Aorta (tissue), 5 donors: ENCODE results near the gene RAG1. TPM values are rescaled to one million over a fixed set of nuclear protein-coding genes. Genes with fewer than 3 reads are reported as not detected.
"Not testable (repeated sequence)": the region's sequence is repeated elsewhere in the genome, so short reads cannot be mapped to it uniquely, and the experiment has no call there.

ENCODE experiments used
- ATAC-seq: fragments of 200-7000 bp; cut with Tn5 transposase; one replicate; pipeline ENCODE4 v1.9.1; 2022; ENCODE audit warnings: moderate library complexity; ENCODE audit not compliant: low FRiP score
- DNase-seq, 2 donors: peaks; one replicate each; pipeline ENCODE4 v3.0.0-alpha.2; 2020
- H3K27ac ChIP-seq, 2 donors: one replicate each; pipeline ENCODE4 v1.5.1; 2013; ENCODE audit warnings: low read length in 2 of 2, mild to moderate bottlenecking in 2 of 2, moderate library complexity in 2 of 2, control low read depth in 1 of 2, inconsistent platforms in 1 of 2, low read depth in 1 of 2
- H3K27me3 ChIP-seq, 2 donors: one replicate each; pipeline ENCODE4 v1.6.1; 2013; ENCODE audit warnings: control low read depth in 1 of 2, low read length in 1 of 2, mild to moderate bottlenecking in 1 of 2, moderate library complexity in 1 of 2; ENCODE audit not compliant: insufficient read depth in 2 of 2, control insufficient read depth in 1 of 2
- H3K36me3 ChIP-seq, 2 donors: one replicate each; pipeline ENCODE4 v1.6.1; 2013; ENCODE audit warnings: control low read depth in 1 of 2, low read length in 1 of 2, mild to moderate bottlenecking in 1 of 2; ENCODE audit not compliant: insufficient read depth in 2 of 2, control insufficient read depth in 1 of 2
- H3K4me1 ChIP-seq, 2 donors: one replicate each; pipeline ENCODE4 v1.6.1; 2013; ENCODE audit warnings: low read length in 2 of 2, control low read depth in 1 of 2, mild to moderate bottlenecking in 1 of 2, moderate library complexity in 1 of 2; ENCODE audit not compliant: insufficient read depth in 2 of 2, control insufficient read depth in 1 of 2
- H3K4me3 ChIP-seq, 2 donors: one replicate each; pipeline ENCODE4 v1.5.1; 2013; ENCODE audit warnings: low read length in 2 of 2, control low read depth in 1 of 2, mild to moderate bottlenecking in 1 of 2
- H3K9me3 ChIP-seq: one replicate; pipeline ENCODE4 v1.6.1; 2013; ENCODE audit warnings: mild to moderate bottlenecking, low read length; ENCODE audit not compliant: control insufficient read depth
- WGBS, 2 donors: extraction: QIAGEN DNeasy Blood & Tissue Kit; methylation state at CpG; one replicate each; pipeline ENCODE4 v1.1.7; 2013; 5-methylcytosine and 5-hydroxymethylcytosine counted together
- intact Hi-C, 2 donors: fragments of 100-400 bp; cut with DNase I; formaldehyde crosslinking; loops; one replicate each; pipeline versions ENCODE4 v1.14.2 to v1.15.0; 2022
- long read RNA-seq, 2 donors: library from polyadenylated mRNA; unstranded; transcript quantifications; one replicate each; pipeline ENCODE4 v2.0.0, GENCODE V29; 2020 to 2021
- polyA plus RNA-seq, 2 donors: library from polyadenylated mRNA; stranded (reverse); fragments of 200-250 nt; gene quantifications; one replicate each; pipeline ENCODE4 v1.2.3, GENCODE V29; 2013
- total RNA-seq, 2 donors: library from RNA; stranded (reverse); fragmentation: NEBNext Ultra II Directional; extraction: Animal tissue kit (Norgen Biotek cat#: 25700); gene quantifications; one replicate each; pipeline ENCODE4 v1.2.1, GENCODE V29; 2021
- donor health status: healthy with polysubstance abuse.
- donor health status: Bipolar disorder and iron deficiency.
- donor health status: DM: no; HTN: no; CAD: no.
- donor health status: DM: no; HTN: no; CAD: no.
- donor health status: DM: yes; HTN: yes; CAD: no.

RAG1 gene
- total RNA-seq (under 1 TPM; 0.65 to 0.96 TPM), polyA plus RNA-seq (under 1 TPM; 0.05 to 0.38 TPM)
- long read RNA-seq, donor 1: 0 reads
- long read RNA-seq, donor 2: 0 reads

DNA sequence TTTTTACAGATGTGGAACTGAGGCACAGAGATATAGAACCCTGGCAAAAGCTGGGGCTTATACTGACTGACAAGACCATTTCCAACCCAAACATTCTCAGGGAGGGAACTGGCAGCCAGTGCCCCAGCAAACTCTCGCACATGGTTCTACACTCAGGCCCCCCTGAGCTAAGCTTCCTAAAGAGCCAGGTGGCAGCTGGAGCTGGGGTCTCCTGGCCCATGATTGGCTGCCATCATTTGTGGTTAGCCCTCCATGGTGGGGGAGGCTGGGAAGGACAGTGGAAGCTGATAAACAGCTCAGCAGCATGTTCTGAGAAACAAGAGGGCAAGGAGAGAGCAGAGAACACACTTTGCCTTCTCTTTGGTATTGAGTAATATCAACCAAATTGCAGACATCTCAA, at the start of gene RAG1:
RAG1 (plus strand) TSS at position 314 of the 400 bp plus-strand sequence. CDS start 5,298 bp downstream, outside the sequence.
- Histone ChIP-seq H3K27me3 (no peaks in the 10 kb centered on the region), H3K36me3 (no peaks in the 10 kb centered on the region), H3K4me1 (no peaks in the 10 kb centered on the region), H3K9me3 (no peaks in the 10 kb centered on the region), H3K4me3 (no peak within 1 kb of the TSS), H3K27ac (no peak within 1 kb of the TSS)
- intact Hi-C loops: loop anchor here in 1 of 2 donors (2.0 to 10.0 kb wide), 2 partner anchors 105 to 177 kb away; no protein-coding TSS in a partner anchor
- WGBS, 2 donors: 52 to 65% methylated on average over 1 of the region's 1 CpG
- DNase-seq (no peak), ATAC-seq (no peak)

DNA sequence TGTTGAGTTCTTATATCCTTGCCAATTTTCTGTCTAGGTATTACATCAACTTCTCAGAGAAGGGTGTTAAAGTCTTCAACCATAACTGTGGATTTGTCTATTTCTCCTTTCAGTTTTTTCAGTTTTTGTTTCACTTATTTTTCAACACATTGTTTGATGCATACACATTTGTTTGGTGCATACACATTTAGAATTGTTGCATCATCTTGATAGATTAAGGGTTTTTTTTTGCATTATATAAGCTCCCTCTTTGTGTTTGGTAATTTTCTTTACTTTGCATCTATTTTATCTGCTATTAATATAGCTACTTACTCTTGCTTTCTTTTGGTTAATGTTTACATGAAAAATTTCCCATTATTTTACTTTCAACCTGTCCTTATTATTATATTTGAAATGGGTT, 37.0 kb upstream of the RAG1 start:
- DNase-seq (no peak), ATAC-seq (no peak)
- no peaks in the 10 kb centered on the region for H3K36me3 ChIP-seq
- H3K27ac ChIP-seq: no peak overlapping the region
- intact Hi-C loops: no loop called here
- H3K27me3 ChIP-seq: no peaks in the 10 kb centered on the region
- H3K4me3 ChIP-seq: no peak overlapping the region
- H3K4me1 ChIP-seq: no peaks in the 10 kb centered on the region
- no peaks in the 10 kb centered on the region for H3K9me3 ChIP-seq

- H3K9me3 ChIP-seq: no peaks in the 10 kb centered on the region
- no peak for DNase-seq
- no peak overlapping the region for H3K4me3 ChIP-seq
- H3K27ac ChIP-seq: no peak overlapping the region
- WGBS, 2 donors: 43 to 51% methylated on average over 8 of the region's 8 CpGs
- no peaks in the 10 kb centered on the region for H3K4me1 ChIP-seq
- no peaks in the 10 kb centered on the region for H3K27me3 ChIP-seq
- H3K36me3 ChIP-seq: no peaks in the 10 kb centered on the region
- intact Hi-C loops: no loop called here
- no peak for ATAC-seq
Observed at GRCh38 chr11:36532941-36533601, 34.7 kb upstream of the RAG1 start.

- H3K4me1 ChIP-seq: no peaks in the 10 kb centered on the region
- 79 to 80% methylated on average over 3 of the region's 3 CpGs for WGBS, 2 donors
- H3K4me3 ChIP-seq: no peak overlapping the region
- H3K27me3 ChIP-seq: peaks cover 0 to 2% of the 10 kb centered on the region in 2 donors
- no peaks in the 10 kb centered on the region for H3K9me3 ChIP-seq
- DNase-seq (no peak), ATAC-seq (no peak)
- H3K27ac ChIP-seq: no peak overlapping the region
- intact Hi-C loops: no loop called here
- H3K36me3 ChIP-seq: no peaks in the 10 kb centered on the region
Observed at GRCh38 chr11:36534276-36534840, 33.4 kb upstream of the RAG1 start.

GRCh38 chr11:36540998-36541397, 26.8 kb upstream of the RAG1 start:
- intact Hi-C loops: no loop called here
- peaks cover 0 to 2% of the 10 kb centered on the region in 2 donors for H3K27me3 ChIP-seq
- ATAC-seq (no peak), DNase-seq (peak in 1 of 2 donors; percentile 42)
- H3K27ac ChIP-seq: no peak overlapping the region
- no peaks in the 10 kb centered on the region for H3K9me3 ChIP-seq
- H3K4me1 ChIP-seq: no peaks in the 10 kb centered on the region
- H3K36me3 ChIP-seq: no peaks in the 10 kb centered on the region
- no peak overlapping the region for H3K4me3 ChIP-seq
- 50 to 53% methylated on average over 6 of the region's 6 CpGs for WGBS, 2 donors

DNA sequence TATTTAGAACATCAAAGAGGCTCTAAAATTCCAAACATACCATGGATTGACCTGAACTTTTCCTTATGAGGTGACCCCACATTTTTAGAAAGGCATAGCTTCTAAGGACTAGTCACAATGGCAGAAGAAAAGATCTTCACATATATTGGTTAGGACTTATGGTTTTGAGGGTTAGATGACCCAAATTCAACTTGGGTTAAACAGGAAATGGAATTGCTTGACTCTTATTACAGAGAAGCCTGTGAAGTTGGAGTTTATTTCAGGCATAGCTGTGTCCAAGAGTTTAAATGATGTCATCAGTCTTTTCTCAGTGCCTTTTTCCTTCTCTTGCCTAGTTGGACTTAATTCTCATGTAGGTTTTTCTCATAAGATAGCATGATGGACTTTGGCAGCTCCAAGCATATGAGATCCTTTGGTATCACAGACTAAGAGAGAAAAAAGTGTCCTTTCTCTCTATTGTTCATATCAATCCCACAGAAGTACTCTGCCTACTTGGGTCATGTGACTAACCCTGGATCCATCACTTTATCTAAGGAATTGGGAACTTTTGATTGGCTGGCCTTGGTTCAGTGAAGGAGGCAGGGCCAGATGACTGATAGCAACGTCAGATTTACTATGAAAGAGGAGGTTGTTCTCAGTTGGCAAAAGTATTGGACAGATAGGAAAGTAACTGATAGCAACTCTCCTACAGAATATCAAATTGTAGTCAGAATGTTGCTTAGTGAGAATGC, 17.3 kb upstream of the RAG1 start:
- H3K27me3 ChIP-seq: no peaks in the 10 kb centered on the region
- H3K27ac ChIP-seq: no peak overlapping the region
- H3K9me3 ChIP-seq: no peaks in the 10 kb centered on the region
- H3K36me3 ChIP-seq: no peaks in the 10 kb centered on the region
- DNase-seq: no peak
- H3K4me3 ChIP-seq: no peak overlapping the region
- no peaks in the 10 kb centered on the region for H3K4me1 ChIP-seq
- 7 to 11% methylated on average over 1 of the region's 1 CpG for whole genome bisulfite sequencing, 2 donors
- ATAC-seq: no peak
- intact Hi-C loops: no loop called here

DNA sequence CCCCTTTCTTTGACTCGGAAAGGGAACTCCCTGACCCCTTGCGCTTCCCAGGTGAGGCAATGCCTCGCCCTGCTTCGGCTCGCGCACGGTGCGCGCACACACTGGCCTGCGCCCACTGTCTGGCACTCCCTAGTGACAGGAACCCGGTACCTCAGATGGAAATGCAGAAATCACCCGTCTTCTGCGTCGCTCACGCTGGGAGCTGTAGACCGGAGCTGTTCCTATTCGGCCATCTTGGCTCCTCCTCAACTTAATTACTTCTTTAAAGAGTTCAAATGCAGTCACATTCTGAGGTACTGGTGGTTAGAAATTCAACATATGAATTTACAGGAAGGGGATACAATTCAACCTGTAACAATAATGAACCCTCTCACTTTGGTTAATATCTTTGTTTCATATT, 10.4 kb upstream of the RAG1 start:
- H3K4me3 ChIP-seq, ATAC-seq, intact Hi-C loops, DNase-seq, H3K36me3 ChIP-seq, H3K27ac ChIP-seq, H3K4me1 ChIP-seq, H3K27me3 ChIP-seq, H3K9me3 ChIP-seq: not testable (repeated sequence)
- WGBS, 2 donors: 93 to 95% methylated on average over 15 of the region's 17 CpGs

DNA sequence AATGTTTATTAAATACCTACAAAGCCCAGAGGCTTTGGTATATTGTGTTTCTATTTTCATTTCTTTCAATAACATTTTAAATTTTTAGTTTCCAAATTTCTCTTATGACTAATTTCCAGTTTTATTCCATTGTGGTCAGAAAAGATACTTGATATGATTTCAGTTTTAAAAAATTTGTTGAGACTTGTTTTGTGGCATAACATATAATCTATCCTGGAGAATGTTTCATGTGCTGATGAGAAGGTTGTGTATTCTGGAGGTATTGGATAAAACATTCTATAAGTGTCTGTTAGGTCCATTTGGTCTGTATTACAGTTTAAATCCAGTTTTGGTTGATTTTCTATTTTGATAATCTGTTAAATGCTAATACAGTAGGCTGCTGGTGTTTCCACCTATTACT, 9.8 kb upstream of the RAG1 start:
- no peak overlapping the region for H3K4me3 ChIP-seq
- no peaks in the 10 kb centered on the region for H3K27me3 ChIP-seq
- H3K27ac ChIP-seq: no peak overlapping the region
- H3K4me1 ChIP-seq: no peaks in the 10 kb centered on the region
- intact Hi-C loops: no loop called here
- ATAC-seq (no peak), DNase-seq (no peak)
- H3K9me3 ChIP-seq: peaks cover 3% of the 10 kb centered on the region
- no peaks in the 10 kb centered on the region for H3K36me3 ChIP-seq
